ENCODE measurements around the gene ACR.
"Not testable (repeated sequence)": the region's sequence is repeated elsewhere in the genome, so short reads cannot be mapped to it uniquely, and the experiment has no call there.

The ACR gene

GRCh38 chr22:50749302-50750074, 11.5 kb downstream of the ACR start:
- not testable (repeated sequence) for H3K27ac Mint-ChIP-seq; H3K4me1 Mint-ChIP-seq (ENCODE audit: low read depth); H3K36me3 Mint-ChIP-seq (ENCODE audit: low read depth); H3K4me3 Mint-ChIP-seq; H3K9me3 Mint-ChIP-seq
- H3K27me3 Mint-ChIP-seq (ENCODE audit: low read depth): peaks cover 11% of the 10 kb centered on the region

- Mint-ChIP-seq H3K27me3 (ENCODE audit: low read depth) (peaks cover 19% of the 10 kb centered on the region), H3K4me1 (ENCODE audit: low read depth) (peaks cover 17% of the 10 kb centered on the region)
- not testable (repeated sequence) for H3K36me3 Mint-ChIP-seq (ENCODE audit: low read depth); H3K9me3 Mint-ChIP-seq; H3K4me3 Mint-ChIP-seq; H3K27ac Mint-ChIP-seq
Observed at GRCh38 chr22:50755251-50755650, 17.2 kb downstream of the ACR start.

GRCh38 chr22:50756406-50756805, 18.4 kb downstream of the ACR start:
- H3K27ac Mint-ChIP-seq: not testable (repeated sequence)
- Mint-ChIP-seq H3K27me3 (ENCODE audit: low read depth) (peaks cover 19% of the 10 kb centered on the region), H3K4me1 (ENCODE audit: low read depth) (peaks cover 17% of the 10 kb centered on the region)

GRCh38 chr22:50756949-50757491, 19.0 kb downstream of the ACR start:
- H3K27ac Mint-ChIP-seq: peak overlapping the region; percentile 80
- H3K9me3 Mint-ChIP-seq; H3K36me3 Mint-ChIP-seq (ENCODE audit: low read depth): not testable (repeated sequence)
- H3K27me3 Mint-ChIP-seq (ENCODE audit: low read depth): peaks cover 19% of the 10 kb centered on the region
- peaks cover 17% of the 10 kb centered on the region for H3K4me1 Mint-ChIP-seq (ENCODE audit: low read depth)
- peak overlapping the region; percentile 86 for H3K4me3 Mint-ChIP-seq

More at GRCh38 chr22:50756406-50756805, 18.4 kb downstream of the ACR start:
- H3K36me3 Mint-ChIP-seq (ENCODE audit: low read depth); H3K9me3 Mint-ChIP-seq: not testable (repeated sequence)
- peak overlapping the region; percentile 86 for H3K4me3 Mint-ChIP-seq

- not testable (repeated sequence) for H3K9me3 Mint-ChIP-seq; H3K36me3 Mint-ChIP-seq (ENCODE audit: low read depth); H3K4me3 Mint-ChIP-seq; H3K27me3 Mint-ChIP-seq (ENCODE audit: low read depth); H3K27ac Mint-ChIP-seq
- H3K4me1 Mint-ChIP-seq (ENCODE audit: low read depth): peaks cover 14% of the 10 kb centered on the region
Observed at GRCh38 chr22:50759597-50760341, 21.8 kb downstream of the ACR start.

GRCh38 chr22:50761829-50762228, 23.8 kb downstream of the ACR start:
- not testable (repeated sequence) for H3K27me3 Mint-ChIP-seq (ENCODE audit: low read depth); H3K27ac Mint-ChIP-seq; H3K9me3 Mint-ChIP-seq; H3K4me1 Mint-ChIP-seq (ENCODE audit: low read depth); H3K4me3 Mint-ChIP-seq; H3K36me3 Mint-ChIP-seq (ENCODE audit: low read depth)

- not testable (repeated sequence) for H3K4me1 Mint-ChIP-seq (ENCODE audit: low read depth); H3K4me3 Mint-ChIP-seq; H3K27ac Mint-ChIP-seq; H3K27me3 Mint-ChIP-seq (ENCODE audit: low read depth); H3K36me3 Mint-ChIP-seq (ENCODE audit: low read depth); H3K9me3 Mint-ChIP-seq
Observed at GRCh38 chr22:50764288-50764687, 26.3 kb downstream of the ACR start.

- not testable (repeated sequence) for H3K27ac Mint-ChIP-seq; H3K9me3 Mint-ChIP-seq; H3K4me3 Mint-ChIP-seq; H3K4me1 Mint-ChIP-seq (ENCODE audit: low read depth); H3K27me3 Mint-ChIP-seq (ENCODE audit: low read depth); H3K36me3 Mint-ChIP-seq (ENCODE audit: low read depth)
Observed at GRCh38 chr22:50775132-50775531, 37.1 kb downstream of the ACR start.

GRCh38 chr22:50777631-50778030, 39.6 kb downstream of the ACR start:
- not testable (repeated sequence) for H3K27ac Mint-ChIP-seq; H3K4me3 Mint-ChIP-seq; H3K4me1 Mint-ChIP-seq (ENCODE audit: low read depth); H3K27me3 Mint-ChIP-seq (ENCODE audit: low read depth); H3K9me3 Mint-ChIP-seq; H3K36me3 Mint-ChIP-seq (ENCODE audit: low read depth)

GRCh38 chr22:50780244-50780643, 42.2 kb downstream of the ACR start:
- H3K4me3 Mint-ChIP-seq; H3K36me3 Mint-ChIP-seq (ENCODE audit: low read depth); H3K27ac Mint-ChIP-seq; H3K4me1 Mint-ChIP-seq (ENCODE audit: low read depth); H3K27me3 Mint-ChIP-seq (ENCODE audit: low read depth); H3K9me3 Mint-ChIP-seq: not testable (repeated sequence)

- H3K27me3 Mint-ChIP-seq (ENCODE audit: low read depth); H3K9me3 Mint-ChIP-seq; H3K36me3 Mint-ChIP-seq (ENCODE audit: low read depth); H3K4me3 Mint-ChIP-seq; H3K4me1 Mint-ChIP-seq (ENCODE audit: low read depth); H3K27ac Mint-ChIP-seq: not testable (repeated sequence)
Observed at GRCh38 chr22:50782253-50782652, 44.2 kb downstream of the ACR start.

- H3K27ac Mint-ChIP-seq: peak within 1 kb of the TSS; percentile 65
- not testable (repeated sequence) for H3K27me3 Mint-ChIP-seq (ENCODE audit: low read depth); H3K9me3 Mint-ChIP-seq; H3K4me1 Mint-ChIP-seq (ENCODE audit: low read depth); H3K36me3 Mint-ChIP-seq (ENCODE audit: low read depth)
- peak within 1 kb of the TSS; percentile 84 for H3K4me3 Mint-ChIP-seq
Observed at GRCh38 chr22:50783033-50783879, 45.3 kb downstream of the ACR start, which contains the start of gene RABL2B. TSS of gene RABL2B (minus strand) at chr22:50783636. CDS start at chr22:50782294, 1,342 bp downstream.

GRCh38 chr22:50783880-50784276, 45.9 kb downstream of the ACR start:
- Mint-ChIP-seq H3K4me3 (peak overlapping the region; percentile 84), H3K27ac (peak overlapping the region; percentile 65)
- H3K36me3 Mint-ChIP-seq (ENCODE audit: low read depth); H3K9me3 Mint-ChIP-seq; H3K27me3 Mint-ChIP-seq (ENCODE audit: low read depth); H3K4me1 Mint-ChIP-seq (ENCODE audit: low read depth): not testable (repeated sequence)

- H3K27me3 Mint-ChIP-seq (ENCODE audit: low read depth); H3K36me3 Mint-ChIP-seq (ENCODE audit: low read depth); H3K4me3 Mint-ChIP-seq; H3K27ac Mint-ChIP-seq; H3K4me1 Mint-ChIP-seq (ENCODE audit: low read depth); H3K9me3 Mint-ChIP-seq: not testable (repeated sequence)
Observed at GRCh38 chr22:50785289-50785688, 47.3 kb downstream of the ACR start.
